HG02870 (cell line): ENCODE measurements around the gene UNC119.

Experiments
- ATAC-seq: cut with Tn5 transposase; IDR thresholded peaks from one replicate; pipeline ENCODE4 v1.9.1; 2021; ENCODE audit warnings: mild to moderate bottlenecking, moderate library complexity; ENCODE audit not compliant: unreplicated experiment

Gene UNC119

GRCh38 chr17:28545141-28545503 is 7.3 kb downstream of the UNC119 start:
- no peak for ATAC-seq

GRCh38 chr17:28544402-28545140 is 7.9 kb downstream of the UNC119 start:
- ATAC-seq, result no peak

- ATAC-seq, result no peak
Measured at GRCh38 chr17:28541439-28541838, 11.0 kb downstream of the UNC119 start.

- ATAC-seq, result no peak
Measured at GRCh38 chr17:28540231-28540630, 12.2 kb downstream of the UNC119 start.

GRCh38 chr17:28538296-28538895 is 14.0 kb downstream of the UNC119 start:
- ATAC-seq, result no peak

GRCh38 chr17:28537219-28537610 is 15.2 kb downstream of the UNC119 start:
- ATAC-seq, result no peak

- ATAC-seq, result no peak
Measured at GRCh38 chr17:28536532-28537218, 15.7 kb downstream of the UNC119 start.

- ATAC-seq, result no peak
Measured at GRCh38 chr17:28534740-28535375, 17.6 kb downstream of the UNC119 start.

- ATAC-seq, result no peak
Measured at GRCh38 chr17:28533091-28533807, 19.2 kb downstream of the UNC119 start.

- ATAC-seq, result no peak
Measured at GRCh38 chr17:28532050-28532960, 20.1 kb downstream of the UNC119 start.

- ATAC-seq, result no peak
Measured at GRCh38 chr17:28530926-28531325, 21.5 kb downstream of the UNC119 start.

GRCh38 chr17:28530250-28530649 is 22.2 kb downstream of the UNC119 start:
- ATAC-seq, result no peak

- no peak for ATAC-seq
Measured at GRCh38 chr17:28529013-28529400, 23.4 kb downstream of the UNC119 start.

GRCh38 chr17:28528327-28529012 is 24.0 kb downstream of the UNC119 start:
- ATAC-seq, result no peak

GRCh38 chr17:28527859-28528258 is 24.6 kb downstream of the UNC119 start:
- ATAC-seq, result no peak

GRCh38 chr17:28527181-28527681 is 25.2 kb downstream of the UNC119 start:
- ATAC-seq, result no peak

GRCh38 chr17:28526381-28526780 is 26.0 kb downstream of the UNC119 start:
- no peak for ATAC-seq

- ATAC-seq, result no peak
Measured at GRCh38 chr17:28524476-28525424, 27.7 kb downstream of the UNC119 start.
